CD4-positive, CD25-positive, alpha-beta regulatory T cell (primary cell): ENCODE measurements around the gene DNAJC24. TPM values are rescaled to one million over a fixed set of nuclear protein-coding genes. Genes with fewer than 3 reads are reported as not detected.

Source experiments
- ATAC-seq, 2 donors: fragments of 150-1000 bp; cut with Tn5 transposase; one replicate each; pipeline ENCODE4 v1.10.0; 2021; ENCODE audit warnings: low read depth in 2 of 2, moderate number of reproducible peaks in 2 of 2, moderate library complexity in 1 of 2
- DNase-seq, 3 donors: peaks; one replicate each; pipeline versions ENCODE4 v3.0.0 to v3.0.0-alpha.2; 2012 to 2022; ENCODE audit warnings: mixed read lengths in 1 of 3
- H3K27ac ChIP-seq: one replicate; pipeline ENCODE4 v1.7.0; 2013; ENCODE audit warnings: mild to moderate bottlenecking, low read length; ENCODE audit not compliant: insufficient read depth, poor library complexity, severe bottlenecking
- H3K27me3 ChIP-seq: one replicate; pipeline ENCODE4 v1.7.0; 2013; ENCODE audit warnings: low read length; ENCODE audit not compliant: control insufficient read depth, insufficient read depth
- H3K36me3 ChIP-seq: one replicate; pipeline ENCODE4 v1.7.0; 2013; ENCODE audit warnings: mild to moderate bottlenecking, low read length, moderate library complexity; ENCODE audit not compliant: control insufficient read depth, insufficient read depth
- H3K4me1 ChIP-seq: 2 replicates; pipeline ENCODE4 v1.7.0; 2013; ENCODE audit warnings: mild to moderate bottlenecking, low read length; ENCODE audit not compliant: insufficient read depth, control insufficient read depth, poor library complexity, severe bottlenecking
- H3K4me3 ChIP-seq: one replicate; pipeline ENCODE4 v1.7.0; 2013; ENCODE audit warnings: low read depth, mild to moderate bottlenecking, low read length, moderate library complexity
- H3K9me3 ChIP-seq, 2 experiments: 1 replicate in 1 of 2; 2 replicates in 1 of 2; pipeline ENCODE4 v1.7.0; 2013; ENCODE audit warnings: low read length in 2 of 2, mild to moderate bottlenecking in 1 of 2, moderate library complexity in 1 of 2; ENCODE audit not compliant: control insufficient read depth in 2 of 2
- H3K27ac Mint-ChIP-seq, 3 donors: one replicate each; pipeline ENCODE4 v1.8.0; 2020 to 2022; ENCODE audit warnings: mild to moderate bottlenecking in 3 of 3, mixed read lengths in 3 of 3, moderate library complexity in 2 of 3
- H3K27me3 Mint-ChIP-seq: one replicate; pipeline ENCODE4 v1.8.0; 2022; ENCODE audit warnings: mild to moderate bottlenecking, mixed read lengths
- H3K36me3 Mint-ChIP-seq: one replicate; pipeline ENCODE4 v1.8.0; 2020; ENCODE audit warnings: mixed read lengths
- H3K4me1 Mint-ChIP-seq, 4 donors: one replicate each; pipeline ENCODE4 v1.8.0; 2020 to 2022; ENCODE audit warnings: mixed read lengths in 4 of 4, mild to moderate bottlenecking in 1 of 4
- H3K4me3 Mint-ChIP-seq, 4 donors: one replicate each; pipeline ENCODE4 v1.8.0; 2020 to 2022; ENCODE audit warnings: mild to moderate bottlenecking in 4 of 4, mixed read lengths in 4 of 4, moderate library complexity in 3 of 4
- H3K9me3 Mint-ChIP-seq, 7 donors: one replicate each; pipeline ENCODE4 v1.8.0; 2020 to 2022; ENCODE audit warnings: mixed read lengths in 7 of 7, mild to moderate bottlenecking in 3 of 7, moderate library complexity in 2 of 7
- polyA plus RNA-seq, 4 donors: library from polyadenylated mRNA; unstranded; fragments of 300-500 nt; fragmentation: Illumina TruSeq; gene quantifications; one replicate each; pipeline ENCODE4 v1.2.3, GENCODE V29; 2021
- total RNA-seq: library from RNA; stranded (reverse); gene quantifications from one replicate; pipeline ENCODE4 v1.2.3, GENCODE V29; 2022

DNAJC24 gene
- total and polyA plus RNA-seq, 5 donors from 2014 or later: 8.2 to 13.5 (median 10.9) TPM

GRCh38 chr11:31464436-31464835 lies 94.8 kb downstream of the DNAJC24 start:
- H3K4me1 ChIP-seq: no peaks in the 10 kb centered on the region
- DNase-seq (no peak), ATAC-seq (no peak)
- Mint-ChIP-seq H3K27ac (no peak overlapping the region), H3K9me3 (peaks cover 0 to 13% (median 4%) of the 10 kb centered on the region in 7 donors), H3K4me3 (no peak overlapping the region), H3K36me3 (peaks cover 32% of the 10 kb centered on the region), H3K27me3 (no peaks in the 10 kb centered on the region), H3K4me1 (peaks cover 0 to 16% (median 9%) of the 10 kb centered on the region in 4 donors)
- H3K27ac ChIP-seq: no peak overlapping the region
- no peaks in the 10 kb centered on the region for H3K36me3 ChIP-seq
- H3K9me3 ChIP-seq: peaks cover 0 to 4% of the 10 kb centered on the region in 2 experiments
- no peak overlapping the region for H3K4me3 ChIP-seq
- no peaks in the 10 kb centered on the region for H3K27me3 ChIP-seq

- Mint-ChIP-seq H3K27ac (no peak overlapping the region), H3K9me3 (peaks cover 0 to 2% (median 0%) of the 10 kb centered on the region in 7 donors), H3K4me3 (no peak overlapping the region), H3K4me1 (peaks cover 0 to 16% (median 4%) of the 10 kb centered on the region in 4 donors), H3K27me3 (no peaks in the 10 kb centered on the region), H3K36me3 (peaks cover 12% of the 10 kb centered on the region)
- Histone ChIP-seq H3K27ac (no peak overlapping the region), H3K27me3 (no peaks in the 10 kb centered on the region), H3K4me3 (no peak overlapping the region), H3K9me3 (no peaks in the 10 kb centered on the region), H3K36me3 (peaks cover 2% of the 10 kb centered on the region), H3K4me1 (no peaks in the 10 kb centered on the region)
- ATAC-seq (no peak), DNase-seq (no peak)
Observed at GRCh38 chr11:31474083-31474482, 104.4 kb downstream of the DNAJC24 start.

GRCh38 chr11:31477528-31478222 lies 108.0 kb downstream of the DNAJC24 start:
- no peaks in the 10 kb centered on the region for H3K4me1 ChIP-seq
- H3K4me1 Mint-ChIP-seq: peaks cover 1 to 17% (median 9%) of the 10 kb centered on the region in 4 donors
- H3K4me3 Mint-ChIP-seq: no peak overlapping the region

GRCh38 chr11:31478223-31478590 lies 108.5 kb downstream of the DNAJC24 start:
- Mint-ChIP-seq H3K27ac (no peak overlapping the region), H3K4me3 (no peak overlapping the region), H3K4me1 (peaks cover 7 to 17% (median 11%) of the 10 kb centered on the region in 4 donors), H3K9me3 (no peaks in the 10 kb centered on the region), H3K36me3 (peaks cover 4% of the 10 kb centered on the region), H3K27me3 (no peaks in the 10 kb centered on the region)
- DNase-seq (no peak), ATAC-seq (no peak)
- no peak overlapping the region for H3K4me3 ChIP-seq
- H3K27ac ChIP-seq: no peak overlapping the region
- no peaks in the 10 kb centered on the region for H3K9me3 ChIP-seq
- H3K27me3 ChIP-seq: no peaks in the 10 kb centered on the region
- peaks cover 2% of the 10 kb centered on the region for H3K36me3 ChIP-seq
- no peaks in the 10 kb centered on the region for H3K4me1 ChIP-seq

More at GRCh38 chr11:31477528-31478222, 108.0 kb downstream of the DNAJC24 start:
- no peaks in the 10 kb centered on the region for H3K9me3 ChIP-seq
- no peaks in the 10 kb centered on the region for H3K27me3 Mint-ChIP-seq
- no peaks in the 10 kb centered on the region for H3K9me3 Mint-ChIP-seq
- DNase-seq (no peak), ATAC-seq (no peak)
- H3K36me3 Mint-ChIP-seq: peaks cover 4% of the 10 kb centered on the region
- H3K4me3 ChIP-seq: no peak overlapping the region
- H3K36me3 ChIP-seq: peaks cover 2% of the 10 kb centered on the region
- H3K27me3 ChIP-seq: no peaks in the 10 kb centered on the region
- no peak overlapping the region for H3K27ac ChIP-seq
- no peak overlapping the region for H3K27ac Mint-ChIP-seq

- no peaks in the 10 kb centered on the region for H3K4me1 ChIP-seq
- no peaks in the 10 kb centered on the region for H3K36me3 ChIP-seq
- H3K27ac Mint-ChIP-seq: no peak overlapping the region
- H3K36me3 Mint-ChIP-seq: peaks cover 4% of the 10 kb centered on the region
- no peaks in the 10 kb centered on the region for H3K9me3 ChIP-seq
- DNase-seq: no peak
- H3K27me3 Mint-ChIP-seq: no peaks in the 10 kb centered on the region
- peaks cover 8 to 14% (median 11%) of the 10 kb centered on the region in 4 donors for H3K4me1 Mint-ChIP-seq
- ATAC-seq: no peak
- H3K9me3 Mint-ChIP-seq: no peaks in the 10 kb centered on the region
- H3K4me3 ChIP-seq: no peak overlapping the region
- no peaks in the 10 kb centered on the region for H3K27me3 ChIP-seq
- H3K4me3 Mint-ChIP-seq: no peak overlapping the region
- H3K27ac ChIP-seq: no peak overlapping the region
Observed at GRCh38 chr11:31479066-31479465, 109.4 kb downstream of the DNAJC24 start.

GRCh38 chr11:31480930-31481329 lies 111.3 kb downstream of the DNAJC24 start:
- no peak overlapping the region for H3K4me3 ChIP-seq
- no peaks in the 10 kb centered on the region for H3K36me3 ChIP-seq
- Mint-ChIP-seq H3K36me3 (peaks cover 4% of the 10 kb centered on the region), H3K27ac (no peak overlapping the region), H3K4me1 (peaks cover 9 to 12% (median 11%) of the 10 kb centered on the region in 4 donors), H3K27me3 (no peaks in the 10 kb centered on the region), H3K4me3 (no peak overlapping the region), H3K9me3 (no peaks in the 10 kb centered on the region)
- no peaks in the 10 kb centered on the region for H3K9me3 ChIP-seq
- no peaks in the 10 kb centered on the region for H3K27me3 ChIP-seq
- ATAC-seq (no peak), DNase-seq (no peak)
- H3K27ac ChIP-seq: no peak overlapping the region
- no peaks in the 10 kb centered on the region for H3K4me1 ChIP-seq

Other genes with a start within 250 kb of the DNAJC24 start
- not detected for gene DCDC1, start 121 bp upstream of the DNAJC24 start, total RNA-seq
- gene DCDC1, start 121 bp upstream of the DNAJC24 start, polyA plus RNA-seq: not detected
- gene IMMP1L, start 139.8 kb downstream of the DNAJC24 start, total RNA-seq: 9.8 TPM
- 10 to 100 TPM; 38.5 to 58.1 (median 46.5) TPM for gene IMMP1L, start 139.8 kb downstream of the DNAJC24 start, polyA plus RNA-seq
- gene ELP4, start 139.9 kb downstream of the DNAJC24 start, total RNA-seq: 21.4 TPM
- 10 to 100 TPM; 21.0 to 24.2 (median 22.4) TPM for gene ELP4, start 139.9 kb downstream of the DNAJC24 start, polyA plus RNA-seq